Activated gamma-delta T cell treated with anti-CD3 and anti-CD28 coated beads, Interleukin-2, amount 50 U/mL, for 16 hours (primary cell): ENCODE data around the gene TMEM86B.

Experiments used
- DNase-seq: peaks from one replicate; pipeline ENCODE4 v3.0.0-alpha.2; 2020; ENCODE audit warnings: low read depth

TMEM86B gene

DNA sequence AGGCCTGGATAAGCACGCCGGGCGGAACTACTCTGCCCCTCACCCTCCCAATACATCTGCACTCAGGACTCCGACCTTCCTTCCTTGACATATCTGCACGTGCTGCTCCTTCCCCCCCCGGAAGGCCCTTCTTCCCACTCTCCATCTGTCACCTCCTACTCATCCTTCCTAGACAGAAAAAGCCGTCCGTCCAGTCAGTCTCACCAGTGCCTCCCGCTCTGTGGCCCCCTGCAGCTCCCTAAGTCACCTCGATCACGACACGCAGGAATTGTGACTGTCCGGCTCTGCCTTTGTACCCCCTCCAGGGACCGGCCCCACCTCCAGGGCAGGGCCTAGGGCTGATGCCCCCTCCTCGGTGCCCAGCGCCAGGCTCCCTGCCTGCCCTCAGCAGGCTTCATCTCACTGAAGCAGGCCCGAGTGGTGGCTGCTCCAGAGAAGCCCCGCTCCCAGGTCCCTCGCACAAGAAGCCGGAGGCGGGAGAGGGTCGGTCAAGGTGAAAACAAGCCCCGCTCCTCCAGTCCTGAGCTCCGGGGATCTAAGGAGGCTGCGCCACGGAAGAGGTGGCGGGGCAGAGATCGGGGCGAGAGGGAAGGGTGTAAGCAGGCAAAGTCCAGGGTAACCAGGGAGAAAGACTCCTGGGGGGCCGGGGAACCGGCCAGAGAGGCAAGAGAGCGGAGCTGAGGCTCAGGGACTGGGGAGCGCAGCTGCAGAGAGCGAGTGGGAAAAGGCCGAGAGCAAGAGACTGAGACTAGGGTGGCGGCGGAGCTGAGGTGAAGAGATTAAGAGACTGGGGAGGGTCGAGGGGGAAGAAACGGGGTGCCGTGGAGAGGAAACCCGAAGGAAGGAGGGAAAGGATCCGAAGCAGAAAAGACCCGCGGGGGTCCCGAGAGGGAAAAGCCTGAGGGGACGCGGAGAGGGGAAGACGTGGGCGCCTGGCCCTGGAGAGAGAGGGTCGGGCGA lies 29.2 kb upstream of the TMEM86B start:
- no peak for DNase-seq

DNA sequence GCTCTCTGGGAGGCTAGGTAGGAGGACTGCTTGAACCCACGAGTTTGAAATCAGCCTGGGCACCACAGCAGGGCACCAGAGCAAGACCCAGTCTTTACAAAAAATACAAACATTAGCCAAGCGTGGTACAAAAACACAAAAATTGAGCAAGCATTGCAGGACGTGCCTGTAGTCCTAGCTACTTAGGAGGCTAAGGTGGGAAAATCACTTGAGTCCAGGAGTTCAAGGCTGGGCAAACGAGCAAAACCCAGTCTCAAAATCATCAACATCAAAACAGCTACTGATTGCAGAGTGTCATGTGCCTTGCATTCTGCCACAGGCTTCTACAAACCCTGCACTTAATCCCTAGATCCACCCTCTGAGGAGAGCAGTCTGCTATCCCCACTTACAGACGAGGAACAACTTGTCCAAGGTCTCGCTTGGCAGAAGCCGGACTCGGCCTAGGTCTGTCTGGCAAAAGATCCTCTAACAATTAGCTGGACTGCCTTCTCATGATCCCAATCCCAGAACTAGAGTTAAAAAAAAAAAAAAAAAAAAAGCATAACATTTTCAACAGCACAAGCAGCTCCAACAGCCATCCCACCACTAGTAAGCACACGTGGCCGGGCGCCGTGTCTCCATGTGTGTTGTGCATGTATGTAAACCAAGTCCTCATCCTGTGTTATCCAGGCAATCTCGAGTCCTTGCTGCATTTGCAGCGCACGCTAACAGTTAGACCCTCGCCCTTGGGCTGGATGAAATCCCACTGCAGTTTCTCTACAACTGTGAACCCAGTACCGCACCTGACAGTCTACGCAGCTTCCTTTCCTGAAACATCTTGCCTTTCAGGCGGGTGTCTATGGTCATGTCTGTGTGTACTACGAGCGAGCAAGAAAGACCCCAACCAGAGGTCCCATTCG lies 28.2 kb upstream of the TMEM86B start:
- no peak for DNase-seq

DNA sequence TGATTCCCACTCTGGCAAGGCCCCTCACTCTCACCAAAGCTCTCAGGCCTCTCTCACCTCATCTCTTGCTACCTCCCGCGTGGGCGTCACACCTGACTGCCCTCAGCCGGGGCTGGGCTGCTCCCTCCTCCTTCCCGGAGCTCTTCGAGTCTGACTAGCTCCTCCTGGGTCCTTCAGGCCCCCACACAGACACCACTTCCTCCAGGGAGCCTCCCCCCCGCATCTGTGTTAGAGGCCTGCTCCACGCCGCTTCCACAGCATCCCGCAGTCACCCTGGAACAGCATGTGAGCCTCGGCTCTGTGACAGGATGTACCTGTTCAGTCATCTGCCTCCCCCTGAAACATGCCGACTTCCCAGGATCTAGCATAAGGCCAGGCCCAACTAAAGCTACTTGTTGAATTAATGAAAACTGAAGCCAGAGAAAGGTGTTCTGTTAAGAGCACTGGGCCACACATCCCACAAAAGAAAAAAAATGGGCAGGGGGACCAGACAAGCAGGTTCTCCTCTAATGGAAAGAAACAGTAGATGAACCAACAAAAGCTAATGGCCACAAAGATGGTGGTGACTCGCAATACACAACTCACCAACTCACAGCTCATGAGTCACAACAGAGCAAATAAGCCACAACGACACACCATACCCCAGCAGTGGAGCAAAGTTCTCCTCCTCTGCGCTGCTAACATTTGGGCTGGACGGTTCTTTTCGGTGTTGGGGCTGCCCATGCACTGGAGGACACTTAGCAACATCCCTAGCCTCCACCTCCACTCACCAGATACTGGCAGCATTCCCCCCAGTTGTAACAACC lies 27.3 kb upstream of the TMEM86B start:
- DNase-seq, result no peak

DNA sequence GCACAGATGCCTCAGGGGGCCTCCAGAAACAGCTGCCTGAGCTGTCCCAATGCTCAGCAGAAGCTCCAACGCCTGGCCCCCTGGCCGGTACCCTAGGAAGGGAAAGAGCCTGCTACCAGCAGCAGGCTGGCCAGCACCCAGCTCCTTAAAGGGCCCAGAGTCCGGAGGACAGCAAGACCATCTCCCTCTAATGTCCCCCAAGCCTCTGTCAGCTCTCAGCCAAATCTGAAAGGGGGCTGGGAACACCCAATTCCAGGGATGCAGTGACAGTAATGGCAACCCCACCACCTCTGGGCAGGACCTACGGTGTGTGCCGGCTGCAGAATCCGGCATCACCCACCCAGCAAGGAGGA lies 26.0 kb upstream of the TMEM86B start:
- no peak for DNase-seq

DNA sequence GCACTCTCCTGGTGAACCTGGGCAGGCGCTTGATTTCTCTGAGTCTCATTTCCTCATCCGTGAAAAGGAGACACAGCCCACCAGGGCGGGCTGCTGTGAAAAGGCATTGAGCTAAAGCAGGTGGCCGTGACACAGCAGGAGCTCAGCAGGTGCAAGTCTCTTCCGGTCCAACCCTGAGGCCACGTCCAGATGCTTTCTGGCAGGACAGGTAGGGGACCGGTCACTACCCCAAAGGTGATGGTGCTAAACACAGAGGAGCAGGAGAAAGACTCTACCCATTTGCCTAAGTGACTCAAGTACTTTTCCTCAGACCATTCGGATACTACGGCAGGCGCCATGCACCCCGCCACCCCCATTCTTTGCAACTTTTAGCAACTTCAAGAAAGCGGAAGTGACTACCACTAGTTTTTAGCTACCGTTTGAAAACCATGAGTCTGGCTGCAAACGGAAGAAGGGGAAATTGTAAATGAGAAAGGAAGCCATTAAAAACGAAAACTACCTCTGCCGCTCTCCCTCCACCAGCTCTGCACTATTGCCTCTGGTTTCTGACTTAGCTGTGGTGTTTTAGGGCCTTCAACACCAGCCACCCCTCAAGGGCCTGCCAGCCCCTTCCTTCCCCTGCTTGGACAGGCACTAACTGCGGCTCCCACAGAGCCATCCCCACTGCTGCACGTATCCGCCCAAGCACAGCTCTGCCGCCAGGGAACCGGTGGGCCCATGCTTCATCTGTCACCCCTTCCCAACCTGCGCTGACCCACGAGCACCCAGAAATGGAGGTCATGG lies 25.5 kb upstream of the TMEM86B start:
- peak; percentile 49 for DNase-seq

DNA sequence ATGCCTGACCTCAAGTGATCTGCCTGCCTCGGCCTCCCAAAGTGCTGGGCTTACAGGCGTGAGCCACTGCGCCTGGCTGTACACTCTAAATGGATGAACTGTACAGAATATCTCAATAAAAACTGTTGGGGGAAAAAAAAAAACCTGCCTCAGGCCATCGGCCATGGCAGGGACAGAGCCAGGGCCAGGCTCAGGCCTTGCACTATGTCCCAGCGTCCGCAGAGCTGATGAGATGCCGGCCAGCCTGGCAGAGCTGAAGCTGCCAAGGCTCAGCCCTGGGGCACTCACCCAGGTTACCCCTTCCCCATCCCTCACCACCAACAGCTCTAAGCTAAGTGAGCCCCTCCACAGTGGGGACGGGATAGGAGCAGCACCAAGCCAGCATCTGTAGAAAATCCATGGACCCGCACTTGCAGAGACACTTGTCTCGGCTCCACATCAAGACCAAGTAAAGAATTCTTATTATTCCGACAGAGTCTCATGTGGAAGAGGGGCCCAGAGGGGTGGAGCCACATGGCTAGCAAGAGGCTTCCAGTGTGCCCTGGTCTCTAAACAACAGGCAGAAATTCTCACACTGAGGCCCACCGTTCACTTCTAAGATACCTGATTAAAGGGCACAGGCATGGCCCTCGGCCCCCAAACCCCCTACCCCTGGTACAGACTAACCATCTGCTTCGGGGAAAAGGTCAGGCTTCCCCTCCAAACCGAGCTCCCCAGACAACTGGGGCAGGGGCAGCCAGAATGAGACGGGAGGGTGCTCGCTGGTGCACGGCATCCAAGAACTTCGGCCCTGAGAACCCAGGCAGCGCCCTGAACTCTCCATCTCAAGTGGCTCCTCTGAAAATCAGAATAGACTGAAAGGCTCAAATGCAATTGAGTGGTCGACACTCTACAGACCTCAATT lies 24.4 kb upstream of the TMEM86B start:
- no peak for DNase-seq

DNA sequence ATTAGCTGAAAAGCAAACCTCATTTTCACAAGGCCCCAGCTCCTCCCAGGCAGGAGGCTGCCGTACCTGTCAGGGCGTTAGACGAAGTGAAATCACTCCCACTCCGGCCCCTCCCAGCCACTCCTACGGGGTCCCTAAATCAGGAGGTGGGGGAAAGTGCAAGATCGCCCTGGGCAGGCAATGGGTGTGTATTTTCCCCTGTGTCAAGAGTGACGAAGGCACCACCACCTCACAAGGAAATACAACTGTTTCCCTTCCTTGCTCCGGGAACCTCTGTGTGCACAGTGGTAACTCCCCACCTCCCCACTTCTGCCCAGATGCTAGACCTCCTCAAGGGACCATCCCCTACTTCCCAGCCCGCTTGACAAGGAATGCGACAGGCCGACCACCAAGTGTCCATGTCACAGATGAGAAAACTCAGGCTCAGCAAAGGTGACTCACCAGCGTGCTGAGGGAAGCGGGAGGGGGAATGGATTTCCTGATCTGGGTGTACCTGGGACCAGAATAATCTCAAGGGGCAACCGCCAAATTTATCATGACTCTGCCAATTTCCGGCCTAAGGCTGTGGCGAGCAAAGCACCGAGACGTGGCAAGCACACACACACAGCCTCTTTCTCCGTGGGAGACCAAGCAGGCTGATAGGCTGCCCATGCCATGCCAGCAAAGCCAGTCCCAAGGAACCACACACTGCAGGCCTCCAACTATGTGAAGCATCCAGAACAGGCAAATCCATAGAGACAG lies 22.9 kb upstream of the TMEM86B start:
- DNase-seq, result peak; percentile 44

DNA sequence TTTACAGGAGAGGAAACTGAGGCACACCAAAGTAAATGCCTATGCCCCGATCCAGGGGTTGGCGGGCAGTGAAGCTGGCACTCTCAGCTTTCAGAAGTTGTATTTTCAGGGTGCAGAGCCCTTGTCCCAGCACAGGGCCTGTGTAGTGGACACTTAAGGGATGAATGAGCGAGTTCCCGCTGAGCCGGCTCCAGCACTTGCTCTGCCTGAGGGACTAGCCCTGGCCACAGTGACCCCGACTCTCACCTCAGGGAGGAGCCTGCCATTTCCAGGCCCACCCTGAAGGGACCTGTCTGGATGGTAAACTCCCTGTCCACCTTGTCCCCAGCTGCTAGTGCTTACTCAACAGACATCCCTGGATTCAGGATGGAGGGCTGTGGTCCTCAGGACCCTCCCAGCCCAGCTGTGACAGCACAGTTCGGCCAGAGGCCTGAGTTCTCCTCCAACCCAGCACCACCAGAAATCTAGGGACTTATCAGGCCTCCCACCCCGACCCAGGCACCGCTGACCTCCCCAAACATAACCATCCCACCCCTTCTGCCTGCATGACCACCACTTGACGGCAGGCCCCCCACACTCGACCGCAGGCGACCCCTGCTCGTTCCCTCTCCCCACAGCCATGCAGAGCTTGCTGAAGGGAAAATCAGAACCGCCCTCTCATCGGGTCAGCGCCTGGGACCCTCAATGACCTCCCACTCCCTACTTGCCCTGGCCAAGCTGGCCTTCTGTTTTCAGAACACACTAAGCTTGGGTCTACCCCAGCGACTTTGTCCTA lies 21.9 kb upstream of the TMEM86B start:
- no peak for DNase-seq

DNA sequence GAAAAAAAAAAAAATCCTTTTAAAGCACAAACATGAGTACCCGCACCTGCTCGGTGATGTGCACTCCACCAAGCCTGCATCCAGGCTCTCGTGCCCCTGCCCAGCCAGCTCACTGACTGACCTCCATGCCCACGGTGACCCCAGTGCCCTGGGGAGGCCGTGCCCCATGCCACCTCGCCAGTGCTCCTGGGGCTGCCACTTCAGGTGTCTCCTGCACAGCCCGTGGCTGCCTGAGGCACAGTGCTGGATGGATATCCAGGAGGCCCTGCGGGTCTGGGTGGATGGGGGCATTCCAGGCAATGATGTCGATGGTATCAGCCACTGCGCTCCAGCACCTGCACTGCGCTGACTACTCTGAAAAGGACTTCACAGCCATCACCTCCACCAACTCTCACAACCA lies 21.3 kb upstream of the TMEM86B start:
- no peak for DNase-seq

DNA sequence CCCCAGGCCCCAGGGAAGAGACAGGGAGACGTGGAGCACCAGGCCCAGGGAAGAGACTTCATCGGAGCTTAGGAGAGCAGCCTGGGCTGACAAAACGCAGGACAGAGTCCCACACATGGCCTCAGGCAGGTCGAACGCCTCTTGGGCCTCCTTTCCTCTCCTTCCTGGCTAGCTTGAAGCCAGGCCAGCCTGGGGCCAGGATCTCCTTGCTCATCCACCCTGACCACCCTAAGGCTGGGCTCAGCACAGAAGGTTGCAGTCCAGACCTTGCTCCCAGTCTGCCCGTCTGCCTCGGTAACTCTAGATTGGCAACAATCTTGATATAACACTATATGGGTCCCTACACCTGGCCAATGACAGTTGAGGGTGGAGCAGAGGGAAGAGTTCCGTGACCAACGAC lies 20.1 kb upstream of the TMEM86B start:
- DNase-seq, result no peak

DNA sequence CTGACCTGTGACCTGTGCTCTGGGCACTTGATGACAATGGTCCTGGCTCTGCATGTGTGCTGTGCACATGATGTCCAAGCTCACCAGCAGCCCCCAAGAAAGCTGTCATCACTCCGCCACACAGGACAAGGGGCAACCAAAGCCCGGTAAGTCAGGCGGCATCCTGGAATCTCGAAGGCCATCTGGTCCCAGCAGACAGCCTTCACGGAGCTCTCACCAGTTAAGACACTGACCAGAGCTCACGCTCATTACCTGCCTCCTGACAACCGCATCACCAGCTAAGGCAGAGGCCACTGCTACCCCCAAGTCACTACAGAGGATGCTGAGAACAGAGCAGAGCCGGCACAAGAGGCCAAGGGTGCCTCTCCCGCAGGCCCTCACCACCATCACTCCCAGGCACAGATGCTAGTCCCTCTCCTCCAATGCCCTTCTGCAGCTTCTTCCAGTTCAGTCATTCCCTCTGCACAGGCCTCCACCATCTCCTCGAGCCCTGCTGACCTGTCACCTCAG lies 19.7 kb upstream of the TMEM86B start:
- no peak for DNase-seq

DNA sequence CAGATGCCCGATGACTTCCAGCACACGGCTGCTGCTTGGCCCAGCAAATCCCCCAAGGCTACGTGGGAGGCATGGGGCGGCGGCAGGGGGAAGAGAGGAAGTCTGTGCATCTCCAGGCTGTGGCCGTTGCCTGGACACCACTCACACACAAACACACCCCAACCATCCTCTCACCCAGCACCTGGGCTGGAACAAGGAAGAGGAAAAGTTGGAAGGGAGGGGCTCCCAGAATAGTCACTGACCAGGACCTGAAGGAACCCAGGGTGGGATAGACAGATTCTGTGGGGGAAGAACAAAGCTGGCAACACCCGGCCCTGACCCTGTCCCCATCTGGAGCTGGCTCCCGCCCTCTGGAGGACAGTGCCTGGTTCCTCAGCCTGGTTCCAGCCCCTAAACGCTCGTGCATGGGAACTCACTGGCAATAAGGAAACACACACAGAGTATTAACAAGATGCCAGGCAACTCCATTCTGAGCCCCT lies 19.1 kb upstream of the TMEM86B start:
- no peak for DNase-seq

DNA sequence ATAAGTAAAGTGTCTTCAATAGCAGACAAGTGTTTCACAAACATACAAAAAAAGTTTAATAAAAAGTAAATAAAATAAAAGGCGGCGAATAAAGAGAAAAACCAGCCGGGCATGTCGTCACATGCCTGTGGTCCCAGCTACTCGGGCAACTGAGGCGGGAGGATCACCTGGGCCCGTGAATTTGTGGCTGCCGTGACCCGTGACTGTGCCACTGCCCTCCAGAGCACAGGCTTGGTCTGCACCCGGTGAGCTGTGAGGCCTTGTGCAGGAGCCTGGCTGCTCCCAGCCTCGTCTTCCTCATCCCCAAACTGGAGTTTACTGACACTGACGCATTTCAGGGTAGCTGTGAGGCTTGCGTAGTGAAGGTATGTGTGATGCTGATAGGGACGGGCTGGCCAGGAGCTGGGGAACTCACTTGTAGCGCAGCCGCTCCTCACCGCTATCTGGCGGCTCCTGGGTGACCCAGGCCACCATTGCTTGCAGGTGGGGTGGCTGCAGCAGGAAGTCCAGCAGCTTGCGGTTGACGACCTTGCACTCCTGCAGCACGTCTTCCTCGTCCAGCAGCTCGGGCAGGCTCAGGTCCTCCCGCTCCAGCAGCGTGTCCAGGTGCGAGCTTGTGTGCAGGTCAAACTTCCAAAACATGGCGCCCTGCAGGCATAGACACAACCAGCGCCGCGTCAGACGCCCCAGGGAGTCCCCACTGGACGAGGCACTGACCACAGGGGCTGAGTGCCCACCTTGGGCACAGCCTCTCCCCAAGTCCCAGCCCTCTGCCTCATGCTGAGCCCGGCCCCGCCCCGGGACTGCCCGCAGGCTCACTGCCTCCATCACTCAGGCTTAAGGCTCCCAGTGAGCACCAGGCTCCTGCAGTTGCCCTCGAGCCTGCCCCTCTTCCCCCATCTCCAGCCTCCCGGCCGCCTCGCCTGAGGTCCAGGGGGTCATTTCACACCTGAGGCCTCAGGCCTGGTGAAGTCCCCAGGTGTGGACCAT lies 18.2 kb upstream of the TMEM86B start:
- DNase-seq, result no peak

DNA sequence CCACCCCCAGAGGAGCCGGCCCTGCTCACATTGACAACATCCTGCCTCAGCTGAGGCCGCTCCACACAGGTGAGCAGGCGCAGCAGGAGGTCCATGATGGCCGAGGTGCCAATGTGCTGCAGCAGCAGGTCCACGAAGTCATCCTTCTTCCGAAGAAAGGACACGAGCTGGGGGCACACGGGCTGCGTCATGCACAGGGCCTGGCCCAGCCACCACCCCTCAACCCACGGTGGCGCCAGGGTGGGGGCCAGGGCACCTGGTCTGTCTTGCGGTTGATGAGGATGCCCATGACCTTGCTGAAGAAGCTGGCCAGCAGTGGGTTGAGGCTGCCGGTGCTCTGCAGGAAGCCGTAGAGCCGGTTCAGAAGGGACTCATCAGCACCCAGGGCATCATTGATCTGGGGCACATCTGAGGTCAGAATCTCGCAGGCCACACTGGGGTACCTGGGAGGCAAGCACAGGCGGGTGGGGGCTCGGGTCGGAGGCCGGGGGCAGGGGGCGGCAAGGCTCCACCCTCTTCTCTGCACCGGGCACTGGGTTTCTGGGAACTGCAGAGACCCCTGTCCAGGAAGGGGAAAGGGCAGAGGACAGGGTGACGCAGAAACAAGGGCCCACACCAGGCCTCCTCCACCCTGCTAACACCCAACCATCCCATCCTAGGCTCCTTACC lies 16.8 kb upstream of the TMEM86B start:
- no peak for DNase-seq

DNA sequence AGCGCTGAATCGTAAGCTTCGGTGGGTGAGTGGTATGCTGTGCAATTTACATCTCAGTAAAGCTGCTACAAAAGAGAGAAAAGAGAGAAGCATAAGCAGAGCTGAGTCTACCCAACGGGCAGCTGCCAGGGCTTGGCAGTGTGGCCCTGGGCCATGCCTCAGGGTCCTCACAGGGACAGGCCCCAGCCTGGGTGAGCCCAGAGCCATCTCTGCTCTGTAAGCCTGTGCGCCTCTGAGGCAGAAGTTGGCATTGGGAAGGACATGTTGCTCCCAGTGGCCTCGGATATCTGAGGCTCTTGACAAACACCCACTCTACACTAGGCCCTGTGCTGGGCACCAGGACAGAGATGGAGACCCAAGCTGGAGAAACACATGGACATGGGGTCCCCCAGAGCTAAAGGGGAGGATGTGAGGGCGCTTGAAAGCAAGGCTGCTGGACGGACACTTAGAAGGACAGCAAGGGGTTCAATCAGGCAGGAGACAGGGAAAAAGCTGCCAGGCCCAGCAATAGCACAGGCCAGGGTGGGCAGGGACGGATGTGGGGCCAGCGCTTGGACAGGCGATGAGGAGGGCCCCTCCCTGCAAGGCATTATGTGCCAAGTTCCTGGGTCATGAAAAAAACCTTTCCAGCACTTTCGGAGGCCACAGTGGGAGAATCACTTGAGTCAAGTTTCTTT lies 15.6 kb upstream of the TMEM86B start:
- no peak for DNase-seq

DNA sequence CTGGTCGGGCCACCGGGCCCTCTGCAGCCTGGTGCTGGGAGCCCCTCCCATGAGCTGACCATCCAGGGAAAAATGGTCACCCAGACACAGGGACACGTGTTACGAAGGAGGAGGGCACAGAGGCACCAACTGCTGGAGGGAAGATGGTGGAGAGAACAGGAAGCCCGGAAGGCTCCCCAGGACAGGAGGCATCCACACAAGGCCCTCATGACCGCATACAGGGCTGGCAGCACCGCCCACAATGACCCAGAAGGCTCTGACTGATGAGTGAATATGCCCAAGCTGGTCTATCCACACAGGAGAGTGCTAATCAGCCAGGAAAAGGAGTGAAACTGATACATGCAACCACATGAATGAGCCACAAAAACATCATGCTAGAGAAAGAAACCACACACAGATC lies 14.0 kb upstream of the TMEM86B start:
- no peak for DNase-seq
